ENCODE data around the gene HOXA10.

Gene HOXA10

DNA sequence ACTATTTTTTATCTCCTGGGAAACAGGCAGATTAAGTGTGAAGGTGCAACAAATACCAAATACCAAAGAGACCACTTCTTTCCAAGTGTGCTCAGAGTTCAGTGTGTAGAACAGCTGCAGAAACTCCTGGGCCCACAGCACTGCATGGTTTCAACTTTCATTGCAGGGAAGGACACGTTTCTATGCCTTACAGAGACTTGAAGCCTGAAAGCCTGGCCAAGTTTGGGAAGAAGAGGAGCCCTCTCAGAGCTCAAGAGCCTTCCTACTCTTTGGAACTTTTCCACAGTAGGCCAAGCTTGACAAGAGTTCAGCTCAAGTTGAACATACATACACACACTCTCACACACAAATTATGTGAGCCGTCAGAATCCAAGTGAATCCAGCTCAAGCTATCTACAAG lies 46.1 kb downstream of the HOXA10 start:
- no peak for DNase-seq

DNA sequence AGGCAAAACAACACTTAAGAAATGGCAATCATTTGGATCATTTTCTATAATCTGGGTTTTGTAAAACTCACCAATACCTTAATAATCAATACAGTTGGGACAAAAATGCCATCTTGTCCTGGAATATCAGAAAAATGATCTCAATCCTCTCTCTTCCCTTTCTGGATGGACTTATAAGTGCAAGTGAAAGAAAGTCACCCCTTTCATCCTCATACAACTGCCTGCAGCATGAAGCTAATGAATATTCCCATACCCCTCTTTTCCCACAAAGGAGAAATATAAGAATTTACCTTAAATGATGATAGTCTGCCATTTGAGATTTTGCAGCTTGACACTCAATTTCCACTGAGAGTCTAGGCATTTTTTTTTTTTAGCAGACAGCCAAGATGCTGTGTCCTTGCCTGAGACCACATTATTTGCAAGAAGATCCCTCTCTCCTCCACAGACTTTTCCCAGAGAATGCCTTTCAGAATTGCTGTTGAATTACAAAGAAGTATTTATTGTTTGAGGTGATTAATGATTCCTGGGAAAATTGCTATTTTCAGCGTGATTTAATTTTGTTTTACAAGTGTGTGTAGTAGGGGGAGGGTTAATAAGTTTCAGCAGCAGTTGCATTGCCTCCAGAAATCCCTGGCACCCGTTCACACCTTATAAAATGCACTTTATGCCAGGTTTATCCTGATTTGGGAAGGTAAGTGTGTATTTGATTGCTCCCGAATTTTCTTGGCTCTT lies 47.4 kb downstream of the HOXA10 start:
- no peak for DNase-seq

DNA sequence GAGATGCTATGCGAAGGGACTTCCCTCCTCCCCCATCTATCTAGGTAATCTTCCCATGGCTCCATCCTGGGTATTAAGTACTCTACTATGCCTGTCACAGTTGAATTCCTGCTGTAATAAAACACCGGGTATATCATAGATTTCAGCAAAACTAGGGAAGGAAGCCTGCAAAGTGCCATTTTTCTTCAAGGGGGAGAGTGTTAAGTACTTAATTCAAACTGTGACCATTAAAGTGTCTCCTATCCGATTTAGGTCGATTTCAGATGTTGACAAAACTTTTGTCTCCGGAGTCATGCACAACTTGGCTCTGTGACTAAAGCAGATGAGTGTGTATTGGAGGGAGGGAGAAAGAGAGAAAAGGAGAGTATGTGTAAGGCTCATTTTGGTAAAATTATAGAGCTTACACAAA lies 48.1 kb downstream of the HOXA10 start:
- DNase-seq: no peak

DNA sequence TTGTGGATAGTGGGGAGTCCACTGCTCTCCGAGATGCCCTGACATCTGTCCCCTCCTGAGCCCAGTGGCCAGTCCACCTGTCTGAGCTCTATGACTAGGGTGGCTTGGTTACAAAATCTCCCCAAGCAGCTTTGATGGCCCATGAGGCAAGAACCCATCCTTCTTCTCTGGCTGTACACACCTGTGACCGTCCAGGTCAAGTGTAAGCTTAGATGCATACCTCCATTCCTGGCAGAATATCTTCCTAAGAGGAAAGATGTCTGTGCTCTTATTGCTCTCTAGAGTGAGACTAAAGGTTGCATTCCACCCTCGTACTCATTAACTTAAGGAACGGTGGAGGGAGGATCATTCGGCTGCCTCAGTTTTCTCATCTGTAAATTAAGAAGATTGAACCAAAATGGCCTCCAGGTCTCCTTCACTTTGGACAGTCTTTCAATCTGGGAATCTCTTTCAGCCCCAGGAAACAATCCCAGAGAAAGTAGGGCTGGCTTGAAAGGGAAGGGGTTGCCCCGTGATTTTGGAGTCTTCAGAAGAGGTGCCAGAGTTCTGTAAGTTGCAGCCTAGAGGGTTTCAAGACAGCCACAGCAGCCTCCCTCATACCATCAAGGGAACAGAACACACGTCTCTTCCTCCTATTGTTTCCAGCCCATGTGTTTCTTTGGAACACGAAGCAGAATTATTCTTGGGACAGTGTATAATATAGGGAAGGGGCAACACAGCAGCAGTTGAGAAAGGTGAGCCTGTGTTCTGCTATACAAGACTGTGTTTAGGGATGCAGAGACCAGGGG lies 49.0 kb downstream of the HOXA10 start:
- DNase-seq: no peak

DNA sequence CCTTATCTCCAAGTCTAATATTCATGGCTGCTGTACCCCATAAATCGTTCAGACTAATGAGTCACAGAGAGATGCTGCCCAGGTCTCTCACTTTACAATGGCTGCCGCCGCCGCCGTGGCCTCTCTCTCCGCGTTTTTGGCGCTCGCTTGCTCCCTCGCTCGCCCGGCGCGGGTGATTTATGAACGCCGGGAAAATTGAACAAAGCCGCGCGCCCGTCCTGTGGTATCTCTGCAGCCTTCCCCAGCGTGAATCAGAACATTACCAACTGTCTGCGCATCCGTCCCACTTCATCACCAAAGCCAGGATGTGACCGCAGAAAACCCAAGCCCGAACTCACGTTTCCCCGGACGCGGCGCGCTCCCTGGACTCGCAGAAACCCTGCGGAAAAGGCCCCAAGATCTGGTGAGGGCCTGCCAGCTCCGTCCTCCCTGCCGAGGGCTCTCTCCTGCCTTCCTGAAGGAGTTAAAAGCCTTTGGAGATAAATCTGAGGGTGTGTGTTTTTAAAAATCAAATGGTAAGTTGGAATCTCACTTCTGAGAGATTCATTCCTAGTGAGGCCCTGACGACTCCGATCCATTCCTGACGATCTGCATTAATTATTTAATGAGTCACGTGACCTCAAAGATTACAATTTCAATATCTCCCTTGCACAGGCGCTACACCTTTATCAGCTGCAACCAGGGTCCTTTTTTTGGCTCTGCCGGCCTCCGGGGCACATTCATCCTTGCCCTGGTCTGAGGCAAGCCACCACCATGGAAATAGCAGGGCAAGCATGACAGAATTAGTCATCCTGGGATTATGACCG lies 49.8 kb downstream of the HOXA10 start:
- DNase-seq: no peak

DNA sequence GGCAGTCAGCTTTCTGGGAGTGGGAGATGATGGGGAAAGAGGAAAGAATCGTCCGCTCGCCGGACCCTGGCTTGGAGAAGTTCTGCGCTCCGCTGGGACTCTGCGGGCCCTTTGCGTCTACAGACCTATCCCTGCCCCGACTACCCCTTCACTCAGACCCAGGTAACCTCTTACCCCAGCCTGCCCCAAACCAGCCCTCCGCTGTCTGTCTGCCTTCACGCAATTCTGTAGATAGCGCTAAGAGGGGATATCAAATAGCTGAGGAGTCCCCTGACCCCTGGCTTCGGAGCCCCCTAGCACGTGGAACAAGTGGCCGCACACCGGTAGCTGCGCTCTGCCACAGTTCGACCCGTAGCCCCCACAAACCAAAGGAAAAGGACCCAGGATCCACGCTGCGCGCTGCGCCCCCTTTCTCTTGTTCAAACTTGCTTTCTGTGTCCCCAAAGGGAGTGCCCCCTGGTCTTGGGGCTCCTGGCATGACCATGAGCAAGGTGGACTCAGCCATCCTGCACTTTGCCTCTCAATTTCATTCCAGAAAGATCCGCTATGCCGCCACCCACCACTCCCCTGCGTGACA lies 50.6 kb downstream of the HOXA10 start:
- DNase-seq: no peak

DNA sequence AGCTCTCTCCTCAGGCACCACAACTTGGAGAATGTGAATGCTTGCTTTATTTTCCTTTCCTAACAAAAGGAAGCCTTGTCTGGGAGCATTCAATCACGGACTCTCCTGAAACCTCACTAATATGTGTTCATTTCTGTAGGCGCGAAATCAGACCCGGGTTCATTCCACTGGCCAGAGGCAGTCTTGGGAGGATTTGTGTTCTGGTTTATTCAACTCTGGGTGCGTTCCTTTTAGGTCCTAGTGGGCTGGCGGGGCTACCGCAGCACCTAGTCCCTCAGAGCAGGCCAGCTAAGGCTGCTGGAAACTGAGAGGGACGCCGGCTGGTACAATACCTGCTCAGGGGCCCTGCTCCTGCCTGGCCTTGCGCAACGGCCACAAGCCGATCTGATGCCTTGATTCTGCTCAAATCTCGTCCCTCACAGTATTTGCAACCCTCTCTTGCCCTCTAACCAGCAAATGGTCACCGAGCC lies 51.1 kb downstream of the HOXA10 start:
- DNase-seq: no peak

DNA sequence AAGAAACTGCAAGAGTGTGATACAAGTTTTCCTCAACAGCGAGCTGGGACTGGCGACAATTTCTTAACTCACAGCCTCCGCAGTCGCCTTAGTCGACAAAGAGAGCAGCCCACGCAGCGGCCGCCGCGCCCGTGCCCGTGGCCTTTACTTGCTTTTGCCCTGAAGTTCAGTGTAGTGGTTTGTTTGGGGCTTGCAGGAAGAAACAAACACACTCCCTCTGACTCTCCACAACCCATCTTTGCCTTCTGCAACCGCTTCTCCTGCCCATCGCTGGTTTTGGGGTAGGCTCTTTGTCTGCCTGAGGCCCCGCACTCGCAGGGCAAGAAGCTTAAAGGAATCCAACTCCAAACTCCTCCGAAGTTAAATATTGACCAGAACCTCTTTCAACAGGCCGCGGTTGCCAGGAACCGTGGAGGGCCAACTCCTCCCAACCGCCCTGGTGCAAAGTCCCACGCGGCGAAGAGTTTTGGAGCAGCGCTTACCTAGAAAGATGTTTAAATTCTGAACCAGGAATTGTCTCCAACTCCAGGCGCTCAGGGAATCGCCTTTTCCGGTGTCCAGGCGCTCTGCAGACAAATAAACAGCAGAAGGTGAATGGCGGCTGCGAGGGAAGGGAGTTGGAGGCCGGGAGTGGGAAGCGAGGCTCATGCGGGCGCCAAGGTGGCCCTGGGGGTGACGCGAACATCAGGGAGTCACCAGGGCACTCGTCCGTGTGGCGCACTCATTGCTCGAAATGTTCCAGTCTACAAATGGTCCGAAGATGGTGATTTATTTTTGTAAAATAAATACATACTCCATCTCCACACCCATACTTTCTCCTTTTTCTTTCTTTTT lies 51.8 kb downstream of the HOXA10 start:
- no peak for DNase-seq

DNA sequence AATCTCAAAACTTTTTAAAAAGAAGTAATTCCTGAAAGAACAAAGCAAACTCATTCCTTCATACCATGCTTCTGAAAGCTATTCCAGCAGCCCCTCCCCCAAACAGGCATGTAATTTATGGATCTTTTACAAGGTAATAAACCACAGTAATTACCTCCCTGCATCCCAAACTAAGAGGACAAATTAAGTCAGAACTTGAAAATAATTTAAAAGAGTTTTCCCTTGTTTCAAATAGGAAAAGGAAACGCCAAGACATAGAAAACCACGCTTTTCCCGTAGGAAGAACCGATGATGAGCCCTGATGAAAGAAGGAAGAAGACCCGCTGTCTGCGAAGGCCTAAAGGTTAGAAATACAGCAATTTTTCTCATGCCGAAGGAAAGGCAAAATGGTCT lies 52.4 kb downstream of the HOXA10 start:
- DNase-seq: no peak

All from activated CD4-positive, alpha-beta T cell treated with anti-CD3 and anti-CD28 coated beads, Interleukin-2, amount 50 U/mL, for 1 hour (primary cell).